NCI-H128 (cell line): ENCODE measurements around the gene TMTC2.

Source experiments
- DNase-seq: peaks from one replicate; lab custom pipeline; 2025; ENCODE audit not compliant: unreplicated experiment; lab: John Stamatoyannopoulos, UW

TMTC2 gene

DNA sequence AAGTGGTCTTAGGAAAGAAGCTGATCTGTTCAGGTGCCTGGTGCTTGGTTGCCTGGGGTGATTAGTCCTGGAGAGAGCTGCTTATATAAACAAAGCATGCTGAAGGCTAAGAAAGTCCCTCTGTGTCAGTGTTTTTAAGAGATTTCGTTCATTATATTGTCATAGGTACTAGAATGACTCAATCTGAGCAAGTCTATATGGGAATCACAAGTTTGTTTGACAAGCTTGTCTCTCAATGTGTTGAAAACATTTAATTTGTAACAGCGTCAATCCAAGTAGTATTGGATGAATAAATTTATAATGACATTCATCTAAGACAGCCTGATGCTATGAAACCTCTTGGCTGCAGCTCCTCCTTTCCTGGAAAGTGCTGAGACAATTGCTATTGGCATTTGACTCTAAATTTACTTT, 256.3 kb downstream of the TMTC2 start:
- no peak for DNase-seq

DNA sequence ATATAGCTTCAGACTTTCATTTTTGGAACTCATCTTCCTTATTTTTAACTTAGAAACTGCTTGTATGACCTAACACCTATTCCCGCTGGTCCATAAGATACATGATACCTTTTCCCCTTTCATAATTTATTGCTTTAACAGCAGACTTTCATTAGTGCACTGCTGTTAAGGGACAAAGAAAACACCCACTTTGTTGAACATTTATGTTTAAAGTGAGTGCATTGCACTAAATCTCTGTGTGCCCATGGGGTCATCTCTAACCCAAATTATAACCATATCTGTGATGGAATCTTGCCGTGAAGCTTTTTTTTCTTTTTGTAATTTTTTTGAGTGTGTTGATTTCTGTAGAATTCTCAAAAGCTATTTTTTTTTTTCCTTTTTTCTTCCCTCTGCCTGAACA, 261.8 kb downstream of the TMTC2 start:
- no peak for DNase-seq

- DNase-seq, result no peak
These were observed 263.6 kb downstream of the TMTC2 start for GRCh38 chr12:82950356-82950755.

- no peak for DNase-seq
These were observed 266.2 kb downstream of the TMTC2 start for GRCh38 chr12:82952946-82953345.

- no peak for DNase-seq
These were observed 266.7 kb downstream of the TMTC2 start for GRCh38 chr12:82953397-82953796.

GRCh38 chr12:82954064-82954463, 267.4 kb downstream of the TMTC2 start:
- DNase-seq, result no peak

DNA sequence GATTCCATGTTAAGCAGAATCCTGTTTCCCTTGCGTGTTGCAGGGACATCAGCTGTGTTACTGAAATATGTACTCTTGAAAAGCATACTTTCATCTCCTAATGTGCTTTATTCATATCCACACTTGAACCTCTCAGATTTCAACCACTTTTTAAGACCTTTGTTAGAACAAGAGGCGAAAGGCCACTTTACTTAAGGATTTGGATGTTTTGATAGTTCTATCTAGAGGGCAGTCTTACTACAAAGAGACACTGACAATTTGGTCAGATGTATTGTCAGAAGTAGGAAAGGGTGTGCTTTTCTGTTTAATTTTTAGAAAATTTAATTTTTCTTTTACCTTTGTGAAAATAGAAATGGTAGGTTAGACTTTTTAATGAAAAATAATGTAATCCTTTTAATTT, 267.9 kb downstream of the TMTC2 start:
- no peak for DNase-seq

GRCh38 chr12:82955043-82955442, 268.3 kb downstream of the TMTC2 start:
- no peak for DNase-seq

DNA sequence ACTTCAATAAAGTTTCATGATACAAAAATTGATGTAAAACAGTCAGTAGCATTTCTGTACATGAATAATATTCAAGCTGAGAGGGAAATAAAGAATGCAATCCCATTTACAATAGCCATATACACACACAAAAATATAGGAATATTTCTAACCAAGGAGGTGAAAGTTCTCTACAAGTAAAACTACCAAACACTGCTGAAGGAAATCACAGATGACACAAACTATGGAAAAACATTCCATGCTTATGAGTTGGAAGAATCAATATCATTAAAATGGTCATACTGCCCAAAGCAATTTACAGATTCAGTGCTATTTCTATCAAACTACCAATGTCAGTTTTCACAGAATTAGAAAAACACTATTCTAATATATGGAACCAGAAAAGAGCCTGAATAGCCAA, 272.3 kb downstream of the TMTC2 start:
- DNase-seq, result no peak

- DNase-seq, result no peak
These were observed 273.1 kb downstream of the TMTC2 start for GRCh38 chr12:82959821-82960220.

DNA sequence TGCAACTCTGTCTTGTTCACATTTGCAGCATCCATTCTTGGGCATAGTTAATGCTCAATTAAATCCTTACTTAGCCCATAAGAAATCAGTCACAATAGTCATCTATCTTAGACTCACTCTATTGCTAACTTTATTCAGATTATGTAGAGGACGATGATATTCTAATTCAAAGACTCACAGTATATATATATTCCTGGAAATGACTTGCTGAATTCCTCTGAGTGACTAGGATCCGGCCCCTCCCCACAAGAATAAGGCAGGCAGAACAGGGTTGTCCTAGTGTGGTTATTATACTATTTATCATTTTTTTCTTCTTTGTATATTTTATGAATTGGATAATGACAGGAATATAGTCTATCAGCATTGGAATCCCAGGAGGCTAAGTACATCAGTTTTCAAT, 275.1 kb downstream of the TMTC2 start:
- no peak for DNase-seq

DNA sequence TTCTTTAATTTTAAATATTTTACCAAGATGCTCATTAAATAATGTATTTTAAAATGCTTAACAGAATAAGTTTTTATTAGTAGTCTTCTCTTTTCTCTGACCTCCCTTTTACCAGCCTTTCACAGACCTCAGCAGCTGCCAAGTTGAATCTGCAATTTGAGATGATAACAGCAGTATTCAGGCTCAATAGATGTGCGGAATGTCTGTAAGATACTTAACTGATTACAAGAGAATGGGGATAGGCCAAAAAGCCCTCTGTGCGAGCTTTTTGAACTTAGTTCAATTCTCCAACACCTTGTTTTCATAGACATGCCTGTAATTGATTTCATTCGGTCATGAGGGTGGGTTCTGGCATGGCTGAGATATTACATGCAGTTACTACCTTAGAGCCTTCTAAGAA, 277.2 kb downstream of the TMTC2 start:
- no peak for DNase-seq

GRCh38 chr12:82964446-82964845, 277.7 kb downstream of the TMTC2 start:
- DNase-seq, result no peak

DNA sequence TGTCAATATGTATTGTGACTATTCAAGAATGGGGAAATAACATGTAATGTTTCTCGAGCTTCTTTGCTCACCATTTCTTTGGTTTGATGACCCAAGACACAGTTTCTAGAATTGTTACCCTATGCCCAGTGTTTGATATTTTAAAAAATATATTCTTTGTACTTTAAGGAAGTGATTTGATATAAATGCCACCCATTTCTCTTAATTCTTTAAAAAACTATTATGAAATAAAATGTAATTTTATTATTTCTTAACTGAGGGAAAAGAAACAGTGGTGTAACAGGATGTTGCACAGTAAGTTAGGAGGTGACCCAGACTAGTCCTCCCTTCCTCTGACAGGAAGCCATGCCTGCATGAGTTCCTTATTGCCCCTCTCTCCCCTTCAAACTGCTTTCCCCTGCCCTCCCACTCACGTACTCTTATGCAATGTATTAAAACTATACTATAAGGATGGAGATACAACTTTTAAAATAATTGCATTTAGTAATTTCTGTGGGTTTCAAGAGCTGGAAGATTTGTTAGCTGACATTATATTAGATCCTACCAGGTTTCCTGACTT, 279.4 kb downstream of the TMTC2 start:
- no peak for DNase-seq

GRCh38 chr12:82968631-82969367, 282.1 kb downstream of the TMTC2 start:
- DNase-seq, result no peak

DNA sequence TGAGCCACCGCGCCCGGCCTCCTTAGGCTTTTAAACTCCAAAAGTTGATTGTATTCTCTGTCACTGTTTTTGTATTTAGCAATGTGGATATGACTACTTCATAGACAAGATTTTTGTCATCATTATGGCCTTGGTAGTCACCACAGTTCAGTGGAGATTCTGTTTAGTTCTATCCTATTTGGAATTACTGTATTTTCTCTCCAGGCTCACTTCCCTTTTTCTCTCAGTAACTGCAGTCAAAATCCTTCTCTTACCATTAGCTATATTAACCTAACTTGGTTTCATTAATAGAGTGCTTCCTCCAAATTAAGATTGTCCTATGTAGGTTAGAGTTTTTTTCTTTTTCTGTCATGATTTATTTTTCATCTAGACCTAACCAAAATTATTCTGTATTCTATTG, 283.9 kb downstream of the TMTC2 start:
- no peak for DNase-seq

- DNase-seq, result no peak
These were observed 284.9 kb downstream of the TMTC2 start for GRCh38 chr12:82971584-82971983.

- DNase-seq, result no peak
These were observed 285.9 kb downstream of the TMTC2 start for GRCh38 chr12:82972624-82973023.

DNA sequence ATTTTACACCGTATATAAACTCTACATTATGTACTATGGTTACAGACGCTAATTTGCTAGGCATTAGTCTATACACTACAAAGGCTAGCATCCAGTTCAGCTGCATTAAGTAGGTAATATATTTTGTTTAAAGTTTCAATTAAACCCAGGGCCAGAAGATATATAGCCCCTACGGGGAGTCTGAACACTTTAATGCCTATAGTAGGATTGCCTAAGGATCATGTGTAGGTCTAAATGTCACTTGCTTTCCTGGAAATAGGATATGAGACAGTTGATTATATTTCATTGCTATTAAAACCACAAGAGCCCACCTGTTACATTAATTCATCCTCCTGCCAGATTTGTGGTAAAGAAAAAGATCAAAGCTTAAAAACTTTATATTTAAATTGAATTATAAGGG, 286.9 kb downstream of the TMTC2 start:
- DNase-seq, result no peak

- no peak for DNase-seq
These were observed 294.4 kb downstream of the TMTC2 start for GRCh38 chr12:82981150-82981549.

GRCh38 chr12:82994117-82994516, 307.4 kb downstream of the TMTC2 start:
- DNase-seq, result no peak

GRCh38 chr12:82996168-82996812, 309.6 kb downstream of the TMTC2 start:
- DNase-seq, result no peak

GRCh38 chr12:82998509-82998908, 311.8 kb downstream of the TMTC2 start:
- no peak for DNase-seq
